Neural progenitor cell (in vitro differentiated cells): ENCODE measurements around the gene DCUN1D5. TPM values are rescaled to one million over a fixed set of nuclear protein-coding genes. Genes with fewer than 3 reads are reported as not detected.
"Not testable (repeated sequence)": the region's sequence is repeated elsewhere in the genome, so short reads cannot be mapped to it uniquely, and the experiment has no call there.

Source experiments
- DNase-seq: peaks from one replicate; pipeline ENCODE4 v3.0.0-alpha.2; 2016; ENCODE audit warnings: low spot score
- H2AFZ ChIP-seq: fragments of 200-600 bp; sonication (generic); replicated peaks from 2 replicates; pipeline ENCODE4 v1.6.1; 2016; ENCODE audit warnings: antibody characterized with exemption
- H3F3A ChIP-seq: fragments of 200-600 bp; sonication (generic); 2 replicates; pipeline ENCODE4 v1.6.1; 2016; ENCODE audit warnings: antibody characterized with exemption, low read depth
- H3K27ac ChIP-seq: fragments of 200-600 bp; sonication (generic); 2 replicates; pipeline ENCODE4 v1.5.1; 2016; ENCODE audit warnings: mild to moderate bottlenecking
- H3K27me3 ChIP-seq: fragments of 200-600 bp; sonication (generic); 2 replicates; pipeline ENCODE4 v1.6.1; 2016; ENCODE audit warnings: mild to moderate bottlenecking, moderate library complexity
- H3K36me3 ChIP-seq: fragments of 200-600 bp; sonication (generic); 2 replicates; pipeline ENCODE4 v1.5.1; 2016
- H3K4me1 ChIP-seq: fragments of 200-600 bp; sonication (generic); 2 replicates; pipeline ENCODE4 v1.6.1; 2016; ENCODE audit warnings: mixed run types
- H3K4me2 ChIP-seq: fragments of 200-600 bp; sonication (generic); 2 replicates; pipeline ENCODE4 v1.6.1; 2016
- H3K4me3 ChIP-seq: fragments of 200-600 bp; sonication (generic); 2 replicates; pipeline ENCODE4 v1.5.1; 2016
- H3K79me2 ChIP-seq: fragments of 200-600 bp; sonication (generic); 2 replicates; pipeline ENCODE4 v1.6.1; 2016; ENCODE audit warnings: low read depth
- H3K9ac ChIP-seq: fragments of 200-600 bp; sonication (generic); 2 replicates; pipeline ENCODE4 v1.6.1; 2016
- H3K9me3 ChIP-seq: fragments of 200-600 bp; sonication (generic); 2 replicates; pipeline ENCODE4 v1.5.1; 2016; ENCODE audit warnings: low read depth
- H4K20me1 ChIP-seq: fragments of 200-600 bp; sonication (generic); 2 replicates; pipeline ENCODE4 v1.6.1; 2016; ENCODE audit warnings: low read depth
- H3K27ac Mint-ChIP-seq: 3 replicates; pipeline ENCODE4 v1.8.0; 2021; ENCODE audit warnings: mixed read lengths
- H3K27me3 Mint-ChIP-seq: 2 replicates; pipeline ENCODE4 v1.8.0; 2022; ENCODE audit warnings: low read depth, mild to moderate bottlenecking, inconsistent platforms, moderate library complexity, mixed read lengths; ENCODE audit not compliant: insufficient read depth
- H3K36me3 Mint-ChIP-seq: 3 replicates; pipeline ENCODE4 v1.8.0; 2021; ENCODE audit warnings: mixed read lengths
- H3K4me1 Mint-ChIP-seq: 3 replicates; pipeline ENCODE4 v1.8.0; 2021; ENCODE audit warnings: mixed read lengths
- H3K4me3 Mint-ChIP-seq: 3 replicates; pipeline ENCODE4 v1.8.0; 2021; ENCODE audit warnings: mild to moderate bottlenecking, moderate library complexity, mixed read lengths
- H3K9me3 Mint-ChIP-seq: 3 replicates; pipeline ENCODE4 v1.8.0; 2020; ENCODE audit warnings: mixed read lengths
- EZH2 ChIP-seq: fragments of 200-600 bp; sonication (generic); IDR thresholded peaks from 2 replicates; pipeline ENCODE4 v1.6.1; 2017; ENCODE audit warnings: antibody characterized with exemption, mild to moderate bottlenecking, moderate library complexity
- EZH2phosphoT487 ChIP-seq: fragments of 200-600 bp; sonication (generic); IDR thresholded peaks from 2 replicates; pipeline ENCODE4 v1.6.1; 2017; ENCODE audit warnings: antibody characterized with exemption
- total RNA-seq: library from RNA; depleted of rRNA; stranded (reverse); fragments of >200 nt; gene quantifications from 2 replicates; pipeline ENCODE4 v1.2.3, GENCODE V29; 2015; ENCODE audit warnings: low replicate concordance
- TF ChIP-seq, protein P1 (sequence below): fragments of 200-600 bp; sonication (generic); IDR thresholded peaks from 2 replicates; pipeline ENCODE4 v1.5.1; 2017; ENCODE audit warnings: antibody characterized with exemption, mild to moderate bottlenecking

Gene DCUN1D5
- total RNA-seq, 1 donor from 2014 or later = 75.9 TPM

- H3K4me3 Mint-ChIP-seq = no peak overlapping the region
- Histone ChIP-seq H3K9ac (no peak overlapping the region), H3K4me2 (no peak overlapping the region), H3K4me3 (no peak overlapping the region), H3K4me1 (no peaks in the 10 kb centered on the region), H3K79me2 (no peaks in the 10 kb centered on the region), H3K9me3 (no peaks in the 10 kb centered on the region), H3F3A (no peaks in the 10 kb centered on the region), H3K27me3 (no peaks in the 10 kb centered on the region), H3K36me3 (no peaks in the 10 kb centered on the region), H4K20me1 (no peaks in the 10 kb centered on the region), H3K27ac (no peak overlapping the region), H2AFZ (no peak overlapping the region)
- H3K27ac Mint-ChIP-seq = no peak overlapping the region
- no peak for DNase-seq
- TF ChIP-seq, protein P1, sequence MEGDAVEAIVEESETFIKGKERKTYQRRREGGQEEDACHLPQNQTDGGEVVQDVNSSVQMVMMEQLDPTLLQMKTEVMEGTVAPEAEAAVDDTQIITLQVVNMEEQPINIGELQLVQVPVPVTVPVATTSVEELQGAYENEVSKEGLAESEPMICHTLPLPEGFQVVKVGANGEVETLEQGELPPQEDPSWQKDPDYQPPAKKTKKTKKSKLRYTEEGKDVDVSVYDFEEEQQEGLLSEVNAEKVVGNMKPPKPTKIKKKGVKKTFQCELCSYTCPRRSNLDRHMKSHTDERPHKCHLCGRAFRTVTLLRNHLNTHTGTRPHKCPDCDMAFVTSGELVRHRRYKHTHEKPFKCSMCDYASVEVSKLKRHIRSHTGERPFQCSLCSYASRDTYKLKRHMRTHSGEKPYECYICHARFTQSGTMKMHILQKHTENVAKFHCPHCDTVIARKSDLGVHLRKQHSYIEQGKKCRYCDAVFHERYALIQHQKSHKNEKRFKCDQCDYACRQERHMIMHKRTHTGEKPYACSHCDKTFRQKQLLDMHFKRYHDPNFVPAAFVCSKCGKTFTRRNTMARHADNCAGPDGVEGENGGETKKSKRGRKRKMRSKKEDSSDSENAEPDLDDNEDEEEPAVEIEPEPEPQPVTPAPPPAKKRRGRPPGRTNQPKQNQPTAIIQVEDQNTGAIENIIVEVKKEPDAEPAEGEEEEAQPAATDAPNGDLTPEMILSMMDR = no peak
- TF ChIP-seq EZH2phosphoT487 (no peak), EZH2 (no peak)
- peaks cover 2% of the 10 kb centered on the region for H3K27me3 Mint-ChIP-seq
- H3K4me1 Mint-ChIP-seq = no peaks in the 10 kb centered on the region
- H3K36me3 Mint-ChIP-seq = no peaks in the 10 kb centered on the region
- H3K9me3 Mint-ChIP-seq = no peaks in the 10 kb centered on the region
Observed at GRCh38 chr11:103031834-103032233, 60.1 kb downstream of the DCUN1D5 start.

- Mint-ChIP-seq H3K9me3 (no peaks in the 10 kb centered on the region), H3K27ac (no peak overlapping the region), H3K36me3 (no peaks in the 10 kb centered on the region), H3K27me3 (peaks cover 2% of the 10 kb centered on the region), H3K4me3 (no peak overlapping the region), H3K4me1 (no peaks in the 10 kb centered on the region)
- Histone ChIP-seq H3K27ac (no peak overlapping the region), H3K4me3 (no peak overlapping the region), H3K9me3 (no peaks in the 10 kb centered on the region), H3K79me2 (no peaks in the 10 kb centered on the region), H3K27me3 (no peaks in the 10 kb centered on the region), H4K20me1 (no peaks in the 10 kb centered on the region), H3K9ac (no peak overlapping the region), H3F3A (peaks cover 12% of the 10 kb centered on the region), H3K4me2 (no peak overlapping the region), H2AFZ (no peak overlapping the region), H3K4me1 (no peaks in the 10 kb centered on the region), H3K36me3 (no peaks in the 10 kb centered on the region)
- no peak for DNase-seq
- no peak for TF ChIP-seq EZH2
- TF ChIP-seq, protein P1 = no peak
- no peak for TF ChIP-seq EZH2phosphoT487
Observed at GRCh38 chr11:103029401-103029800, 62.6 kb downstream of the DCUN1D5 start.

- H3K4me1 ChIP-seq, H3K9me3 Mint-ChIP-seq, H3K27ac ChIP-seq, H3K4me3 ChIP-seq, H3K27me3 ChIP-seq, DNase-seq, H3K27ac Mint-ChIP-seq, H3K4me3 Mint-ChIP-seq, H3K4me2 ChIP-seq, H4K20me1 ChIP-seq, H3K36me3 Mint-ChIP-seq, H2AFZ ChIP-seq, H3K9me3 ChIP-seq, H3K4me1 Mint-ChIP-seq, H3K9ac ChIP-seq, H3K79me2 ChIP-seq, H3K27me3 Mint-ChIP-seq, H3K36me3 ChIP-seq: not testable (repeated sequence)
- H3F3A ChIP-seq = peaks cover 12% of the 10 kb centered on the region
Observed at GRCh38 chr11:103028304-103029020, 63.5 kb downstream of the DCUN1D5 start.

DNA sequence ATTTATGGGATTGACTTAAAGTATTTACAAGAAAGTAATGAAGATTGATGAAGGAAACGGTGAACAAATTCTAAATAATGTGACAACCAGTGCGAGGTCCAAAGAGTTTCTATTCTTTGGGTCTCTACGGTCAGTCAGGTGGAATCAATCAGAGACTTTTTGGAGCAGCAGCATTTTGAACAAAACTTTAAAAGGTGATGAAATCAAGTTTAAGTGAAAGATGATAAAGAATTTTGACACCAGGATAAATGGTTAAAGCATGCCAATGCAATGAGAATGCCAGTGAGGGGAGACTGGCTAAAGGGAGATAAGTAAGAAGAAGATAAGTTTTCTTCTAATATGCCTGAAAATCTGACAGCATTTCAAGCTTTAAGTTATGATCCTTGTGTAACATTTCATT, 67.9 kb downstream of the DCUN1D5 start:
- Histone ChIP-seq H4K20me1 (no peaks in the 10 kb centered on the region), H3K79me2 (no peaks in the 10 kb centered on the region), H3K9ac (no peak overlapping the region), H3K27ac (no peak overlapping the region), H2AFZ (no peak overlapping the region), H3K36me3 (no peaks in the 10 kb centered on the region), H3K9me3 (no peaks in the 10 kb centered on the region), H3K4me1 (no peaks in the 10 kb centered on the region), H3K4me2 (no peak overlapping the region), H3K4me3 (no peak overlapping the region), H3F3A (peaks cover 12% of the 10 kb centered on the region), H3K27me3 (no peaks in the 10 kb centered on the region)
- no peaks in the 10 kb centered on the region for H3K4me1 Mint-ChIP-seq
- H3K4me3 Mint-ChIP-seq = no peak overlapping the region
- H3K36me3 Mint-ChIP-seq = no peaks in the 10 kb centered on the region
- no peak for DNase-seq
- no peak overlapping the region for H3K27ac Mint-ChIP-seq
- no peaks in the 10 kb centered on the region for H3K27me3 Mint-ChIP-seq
- no peaks in the 10 kb centered on the region for H3K9me3 Mint-ChIP-seq
- TF ChIP-seq, protein P1 = no peak
- TF ChIP-seq EZH2phosphoT487 (no peak), EZH2 (no peak)
